HepG2 (cell line): ENCODE measurements around the gene PATE4. TPM values are rescaled to one million over a fixed set of nuclear protein-coding genes. Genes with fewer than 3 reads are reported as not detected.

Experiments used
- ARID5B ChIP-seq: IDR thresholded peaks from 2 replicates; pipeline ENCODE4 v1.4.0; 2020; ENCODE audit warnings: mild to moderate bottlenecking, missing genetic modification reagents
- BRF2 ChIP-seq: sonication (generic); formaldehyde crosslinking; IDR thresholded peaks from 2 replicates; pipeline ENCODE4 v1.8.1; 2022; ENCODE audit warnings: mild to moderate bottlenecking, missing genetic modification reagents
- DMAP1 ChIP-seq: IDR thresholded peaks from 2 replicates; pipeline ENCODE4 v1.6.1; 2016
- DNMT1 ChIP-seq: sonication (generic); formaldehyde crosslinking; IDR thresholded peaks from 2 replicates; pipeline ENCODE4 v1.5.1; 2020; ENCODE audit warnings: mild to moderate bottlenecking, missing genetic modification reagents
- HNF4A ChIP-seq: sonication (generic); formaldehyde crosslinking; IDR thresholded peaks from 2 replicates; pipeline ENCODE4 v1.4.0; 2020; ENCODE audit warnings: missing genetic modification reagents
- SETDB1 ChIP-seq: sonication (generic); formaldehyde crosslinking; IDR thresholded peaks from 2 replicates; pipeline ENCODE4 v1.5.1; 2020; ENCODE audit warnings: missing genetic modification reagents, mild to moderate bottlenecking, borderline replicate concordance
- SKIL ChIP-seq: sonication (generic); formaldehyde crosslinking; IDR thresholded peaks from 2 replicates; pipeline ENCODE4 v1.8.0; 2022; ENCODE audit warnings: missing genetic modification reagents, mild to moderate bottlenecking, moderate library complexity, borderline replicate concordance
- SSRP1 ChIP-seq: IDR thresholded peaks from 2 replicates; pipeline ENCODE4 v1.6.1; 2016; ENCODE audit warnings: control low read depth
- TBX3 ChIP-seq: fragments of 450-650 bp; IDR thresholded peaks from 2 replicates; pipeline ENCODE4 v1.6.1; 2017; ENCODE audit warnings: antibody characterized with exemption, mild to moderate bottlenecking, inconsistent platforms, borderline replicate concordance
- TCF7L2 ChIP-seq: IDR thresholded peaks from 2 replicates; pipeline ENCODE4 v1.6.1; 2011; ENCODE audit warnings: mild to moderate bottlenecking, low read depth, low read length, moderate library complexity
- THAP11 ChIP-seq: IDR thresholded peaks from 2 replicates; pipeline ENCODE4 v1.6.1; 2016; ENCODE audit warnings: missing biosample characterization, missing genetic modification reagents
- THYN1 ChIP-seq: sonication (generic); formaldehyde crosslinking; IDR thresholded peaks from 2 replicates; pipeline ENCODE4 v1.8.1; 2023; ENCODE audit warnings: low read depth, mild to moderate bottlenecking, moderate library complexity, missing genetic modification reagents, borderline replicate concordance
- USF2 ChIP-seq, 2 experiments: sonication (generic) in 1 of 2; formaldehyde crosslinking in 1 of 2; IDR thresholded peaks; 2 replicates each; pipeline versions ENCODE4 v1.5.1 to v1.6.1; 2011 to 2020; ENCODE audit warnings: borderline replicate concordance in 1 of 2, low read depth in 1 of 2, low read length in 1 of 2, mild to moderate bottlenecking in 1 of 2, missing genetic modification reagents in 1 of 2, moderate library complexity in 1 of 2
- ZNF12 ChIP-seq: sonication (generic); formaldehyde crosslinking; IDR thresholded peaks from 2 replicates; pipeline ENCODE4 v1.5.0; 2020; ENCODE audit warnings: missing genetic modification reagents
- ZNF333 ChIP-seq: sonication (generic); formaldehyde crosslinking; IDR thresholded peaks from 2 replicates; pipeline ENCODE4 v1.4.0; 2020; ENCODE audit warnings: mild to moderate bottlenecking, missing genetic modification reagents, borderline replicate concordance
- ZNF44 ChIP-seq: sonication (generic); formaldehyde crosslinking; IDR thresholded peaks from 2 replicates; pipeline ENCODE4 v1.5.1; 2020; ENCODE audit warnings: mild to moderate bottlenecking, missing genetic modification reagents
- ZNF891 ChIP-seq: sonication (generic); formaldehyde crosslinking; IDR thresholded peaks from 2 replicates; pipeline ENCODE4 v1.5.0; 2020; ENCODE audit warnings: mild to moderate bottlenecking, missing genetic modification reagents
- polyA plus RNA-seq, 8 experiments: library from polyadenylated mRNA; depleted of rRNA in 3 of 8; stranded (reverse) in 7 of 8; unstranded in 1 of 8; fragments of >200 nt; fragmentation: Illumina TruSeq in 4 of 8; extraction: Trizol in 4 of 8; gene quantifications; 2 replicates each; pipeline versions ENCODE4 v1.2.1 to v1.2.3, GENCODE V29; 2011 to 2016; ENCODE audit warnings: low read depth in 4 of 8, missing spikeins in 1 of 8, mixed read lengths in 1 of 8; ENCODE audit not compliant: insufficient read depth in 1 of 8
- total RNA-seq, 5 experiments: library from RNA; depleted of rRNA; stranded (reverse); fragments of >200 nt; fragmentation: Illumina TruSeq; extraction: Trizol; gene quantifications; 2 replicates each; pipeline ENCODE4 v1.2.3, GENCODE V29; 2016; ENCODE audit warnings: low read depth in 1 of 5

PATE4 gene
- total and polyA plus RNA-seq, 2 of the 13 experiments (the other 11 are each of a cell fraction or from before 2014, with no cell fraction given) = not detected

GRCh38 chr11:125887373-125888324, 54.5 kb downstream of the PATE4 start, which contains the start of gene HYLS1 (continued):
- TF ChIP-seq SETDB1 (CRISPR knock-in tag) = no peak
- TF ChIP-seq TCF7L2 = no peak
- TF ChIP-seq ZNF333 (CRISPR knock-in tag) = 0 out of 2 replicates have a peak, but pooled peaks have one; percentile 20
- TF ChIP-seq THYN1 (CRISPR knock-in tag) = no peak
- TF ChIP-seq ZNF891 (CRISPR knock-in tag) = peak; percentile 28; the same call in 1 of the 2 replicates
- TF ChIP-seq ZNF44 = no peak
- no peak for TF ChIP-seq SSRP1
- no peak for TF ChIP-seq BRF2 (CRISPR knock-in tag)
- 0 out of 2 replicates have a peak, but pooled peaks have one; percentile 30 for TF ChIP-seq ARID5B
- TF ChIP-seq SKIL (CRISPR knock-in tag) = no peak
- no peak for TF ChIP-seq USF2 (IDR thresholded peaks at IDR 0.05; ENCODE audit: low read depth, low read length)
- no peak for TF ChIP-seq USF2 (CRISPR knock-in tag; IDR thresholded peaks at IDR 0.05; ENCODE audit: borderline replicate concordance)
- no peak for TF ChIP-seq TBX3
- TF ChIP-seq DNMT1 (CRISPR knock-in tag) = no peak
- peak; percentile 7; the same call in 1 of the 2 replicates for TF ChIP-seq HNF4A (CRISPR knock-in tag)
- TF ChIP-seq DMAP1 (CRISPR knock-in tag) = peak; percentile 60
- no peak for TF ChIP-seq ZNF12
- peak; percentile 2; the same call in 1 of the 2 replicates for TF ChIP-seq THAP11
